GM12878 (cell line): ENCODE results near the gene SCG3. TPM values are rescaled to one million over a fixed set of nuclear protein-coding genes. Genes with fewer than 3 reads are reported as not detected.

ENCODE experiments used
- ATF7 ChIP-seq: fragments of 450-650 bp; IDR thresholded peaks from 2 replicates; pipeline ENCODE4 v1.6.1; 2016; ENCODE audit warnings: low read depth, mild to moderate bottlenecking
- BACH1 ChIP-seq: fragments of 450-650 bp; IDR thresholded peaks from 2 replicates; pipeline ENCODE4 v1.6.1; 2017; ENCODE audit warnings: mild to moderate bottlenecking, borderline replicate concordance
- BMI1 ChIP-seq: fragments of 450-650 bp; IDR thresholded peaks from 2 replicates; pipeline ENCODE4 v1.6.1; 2016; ENCODE audit warnings: mild to moderate bottlenecking, moderate library complexity, borderline replicate concordance
- CHD2 ChIP-seq: IDR thresholded peaks from 2 replicates; pipeline ENCODE4 v1.6.1; 2011; ENCODE audit warnings: low read depth, low read length, improper control_type of control experiment, borderline replicate concordance
- ETV6 ChIP-seq, 2 experiments: fragments of 450-650 bp in 1 of 2; IDR thresholded peaks in 1 of 2; conservative IDR thresholded peaks in 1 of 2; 2 replicates each; pipeline ENCODE4 v1.6.1; 2014; ENCODE audit warnings: antibody characterized with exemption in 1 of 2, borderline replicate concordance in 1 of 2, low read depth in 1 of 2, mild to moderate bottlenecking in 1 of 2, moderate library complexity in 1 of 2
- FOXK2 ChIP-seq: fragments of 450-650 bp; IDR thresholded peaks from 2 replicates; pipeline ENCODE4 v1.6.1; 2017; ENCODE audit warnings: mild to moderate bottlenecking, moderate library complexity
- FOXM1 ChIP-seq: IDR thresholded peaks from 2 replicates; pipeline ENCODE4 v1.6.1; 2012; ENCODE audit warnings: low read depth, mild to moderate bottlenecking, inconsistent platforms, low read length, moderate library complexity
- KDM1A ChIP-seq: fragments of 200-600 bp; sonication (generic); IDR thresholded peaks from 2 replicates; pipeline ENCODE4 v1.6.1; 2016; ENCODE audit warnings: borderline replicate concordance
- LARP7 ChIP-seq: fragments of 450-650 bp; IDR thresholded peaks from 2 replicates; pipeline ENCODE4 v1.6.1; 2017; ENCODE audit warnings: mild to moderate bottlenecking
- MYC ChIP-seq: IDR thresholded peaks from 2 replicates; pipeline ENCODE4 v1.6.1; 2011; ENCODE audit warnings: mild to moderate bottlenecking, low read length, moderate library complexity, inconsistent platforms; ENCODE audit not compliant: insufficient read depth, insufficient replicate concordance, insufficient read length, severe bottlenecking
- NRF1 ChIP-seq: conservative IDR thresholded peaks from 2 replicates; pipeline ENCODE4 v1.6.1; 2011; ENCODE audit warnings: mild to moderate bottlenecking, low read depth, low read length, improper control_type of control experiment
- PAX8 ChIP-seq: fragments of 450-650 bp; IDR thresholded peaks from 2 replicates; pipeline ENCODE4 v1.6.1; 2017; ENCODE audit warnings: mild to moderate bottlenecking, moderate library complexity
- POLR2A ChIP-seq: IDR thresholded peaks from 2 replicates; pipeline ENCODE4 v1.6.1; 2011; ENCODE audit warnings: low read depth, mild to moderate bottlenecking, low read length
- RB1 ChIP-seq: fragments of 450-650 bp; formaldehyde crosslinking; IDR thresholded peaks from 2 replicates; pipeline ENCODE4 v1.6.1; 2017; ENCODE audit warnings: mild to moderate bottlenecking, borderline replicate concordance
- RFX5 ChIP-seq: IDR thresholded peaks from 2 replicates; pipeline ENCODE4 v1.6.1; 2011; ENCODE audit warnings: low read depth, low read length, improper control_type of control experiment
- RUNX3 ChIP-seq: IDR thresholded peaks from 2 replicates; pipeline ENCODE4 v1.6.1; 2012; ENCODE audit warnings: low read length, inconsistent platforms
- SMARCA5 ChIP-seq: fragments of 450-650 bp; IDR thresholded peaks from 2 replicates; pipeline ENCODE4 v1.6.1; 2017; ENCODE audit warnings: mild to moderate bottlenecking
- TAF1 ChIP-seq: IDR thresholded peaks from 2 replicates; pipeline ENCODE4 v1.6.1; 2011; ENCODE audit warnings: mild to moderate bottlenecking, low read depth, low read length, borderline replicate concordance
- ZNF207 ChIP-seq: fragments of 450-650 bp; IDR thresholded peaks from 2 replicates; pipeline ENCODE4 v1.6.1; 2014; ENCODE audit warnings: antibody characterized with exemption, mild to moderate bottlenecking, borderline replicate concordance
- ZNF217 ChIP-seq: fragments of 450-650 bp; IDR thresholded peaks from 2 replicates; pipeline ENCODE4 v1.6.1; 2017; ENCODE audit warnings: antibody characterized with exemption, mild to moderate bottlenecking
- polyA plus RNA-seq, 11 experiments: library from polyadenylated mRNA; depleted of rRNA in 4 of 11; unstranded in 6 of 11; stranded (reverse) in 5 of 11; fragments of >200 nt; fragmentation: Nextera tagmentation in 4 of 11; fragmentation: Illumina TruSeq in 1 of 11; extraction: Ambion mirVana in 4 of 11; extraction: Trizol in 1 of 11; gene quantifications; 1 replicate in 1 of 11; 2 replicates in 10 of 11; pipeline versions ENCODE4 v1.2.1 to v1.2.3, GENCODE V29; 2011 to 2016; ENCODE audit warnings: inconsistent platforms in 2 of 11, missing spikeins in 2 of 11, low read depth in 1 of 11
- total RNA-seq, 4 experiments: library from RNA; depleted of rRNA in 3 of 4; stranded (reverse); fragments of >200 nt in 3 of 4; fragmentation: Illumina TruSeq in 1 of 4; extraction: Trizol in 1 of 4; gene quantifications; 2 replicates each; pipeline versions ENCODE4 v1.2.1 to v1.2.3, GENCODE V29; 2013 to 2021
- TF ChIP-seq, protein P1 (sequence below): fragments of 450-650 bp; IDR thresholded peaks from 2 replicates; pipeline ENCODE4 v1.6.1; 2017; ENCODE audit warnings: antibody characterized with exemption, mild to moderate bottlenecking, moderate library complexity
- TF ChIP-seq, protein P2 (sequence below): IDR thresholded peaks from 2 replicates; pipeline ENCODE4 v1.6.1; 2011; ENCODE audit warnings: borderline replicate concordance, low read depth, mild to moderate bottlenecking, moderate library complexity, low read length; ENCODE audit not compliant: insufficient read depth, poor library complexity, severe bottlenecking
- TF ChIP-seq, protein P3 (sequence below): fragments of 450-650 bp; IDR thresholded peaks from 2 replicates; pipeline ENCODE4 v1.6.1; 2017; ENCODE audit warnings: mild to moderate bottlenecking, moderate library complexity

SCG3 gene
- total and polyA plus RNA-seq, 10 of the 15 experiments (the other 5 are each of a cell fraction or from before 2014, with no cell fraction given) = 0.03 to 0.15 (median 0.04) TPM; not detected in 7

DNA sequence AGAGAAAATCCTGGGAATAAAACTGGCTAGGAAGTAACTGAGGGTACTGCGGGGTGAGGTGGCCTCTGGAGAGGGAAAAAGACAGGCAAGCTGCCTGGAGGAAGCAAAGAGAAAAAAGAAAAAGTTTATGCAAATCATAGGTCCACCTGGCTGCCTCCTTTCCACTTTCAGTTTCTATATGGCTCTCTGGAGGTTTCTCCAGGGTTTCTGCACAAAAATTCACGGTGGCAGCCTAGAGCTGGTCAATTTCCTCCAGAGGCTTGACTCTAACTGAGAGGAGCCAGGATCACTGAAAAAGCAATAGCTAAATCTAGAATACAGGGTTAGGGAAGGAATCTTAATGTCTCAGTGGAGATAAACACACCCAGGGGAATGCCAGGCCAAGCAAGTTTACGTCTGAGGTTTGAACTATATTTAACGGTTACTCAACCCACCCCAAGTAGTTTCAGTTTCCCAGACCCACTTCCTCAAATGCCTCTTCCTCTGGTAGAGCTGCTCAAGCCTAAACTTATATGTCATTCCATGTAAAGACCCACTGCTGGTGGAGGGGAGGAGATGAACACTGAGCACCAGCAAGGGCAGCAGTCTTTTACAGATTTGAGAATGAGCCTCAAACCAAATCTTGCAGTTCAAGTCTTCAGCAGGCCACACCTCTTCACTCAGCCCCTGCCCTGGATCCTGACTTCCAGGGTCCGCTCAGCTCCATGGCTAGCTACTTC lies 50.4 kb downstream of the SCG3 start (continued):
- TF ChIP-seq TAF1 (0 out of 2 replicates have a peak, but pooled peaks have one; percentile 36), PAX8 (no peak), BMI1 (peak; percentile 62; the same call in 1 of the 2 replicates), RFX5 (no peak), CHD2 (0 out of 2 replicates have a peak, but pooled peaks have one; percentile 5), POLR2A (0 out of 2 replicates have a peak, but pooled peaks have one; percentile 38), RB1 (no peak), BACH1 (no peak; the same call in 1 of the 2 replicates), SMARCA5 (peak; percentile 55; the same call in 1 of the 2 replicates), ATF7 (peak; percentile 83), ZNF217 (peak; percentile 73; the same call in 1 of the 2 replicates), ZNF207 (0 out of 2 replicates have a peak, but pooled peaks have one; percentile 72), NRF1 (no peak), FOXM1 (peak; percentile 88), MYC (no peak), FOXK2 (no peak), LARP7 (no peak), KDM1A (no peak), ETV6 (conservative IDR thresholded peaks at IDR 0.05 in 1 of 2, IDR thresholded peaks at IDR 0.05 in 1 of 2; ENCODE audit: borderline replicate concordance in 1 of 2, low read depth in 1 of 2) (peak in 1 of 2 experiments; percentile 97; a peak in 2 of 4 replicates), RUNX3 (peak; percentile 95)
- TF ChIP-seq, protein P1, sequence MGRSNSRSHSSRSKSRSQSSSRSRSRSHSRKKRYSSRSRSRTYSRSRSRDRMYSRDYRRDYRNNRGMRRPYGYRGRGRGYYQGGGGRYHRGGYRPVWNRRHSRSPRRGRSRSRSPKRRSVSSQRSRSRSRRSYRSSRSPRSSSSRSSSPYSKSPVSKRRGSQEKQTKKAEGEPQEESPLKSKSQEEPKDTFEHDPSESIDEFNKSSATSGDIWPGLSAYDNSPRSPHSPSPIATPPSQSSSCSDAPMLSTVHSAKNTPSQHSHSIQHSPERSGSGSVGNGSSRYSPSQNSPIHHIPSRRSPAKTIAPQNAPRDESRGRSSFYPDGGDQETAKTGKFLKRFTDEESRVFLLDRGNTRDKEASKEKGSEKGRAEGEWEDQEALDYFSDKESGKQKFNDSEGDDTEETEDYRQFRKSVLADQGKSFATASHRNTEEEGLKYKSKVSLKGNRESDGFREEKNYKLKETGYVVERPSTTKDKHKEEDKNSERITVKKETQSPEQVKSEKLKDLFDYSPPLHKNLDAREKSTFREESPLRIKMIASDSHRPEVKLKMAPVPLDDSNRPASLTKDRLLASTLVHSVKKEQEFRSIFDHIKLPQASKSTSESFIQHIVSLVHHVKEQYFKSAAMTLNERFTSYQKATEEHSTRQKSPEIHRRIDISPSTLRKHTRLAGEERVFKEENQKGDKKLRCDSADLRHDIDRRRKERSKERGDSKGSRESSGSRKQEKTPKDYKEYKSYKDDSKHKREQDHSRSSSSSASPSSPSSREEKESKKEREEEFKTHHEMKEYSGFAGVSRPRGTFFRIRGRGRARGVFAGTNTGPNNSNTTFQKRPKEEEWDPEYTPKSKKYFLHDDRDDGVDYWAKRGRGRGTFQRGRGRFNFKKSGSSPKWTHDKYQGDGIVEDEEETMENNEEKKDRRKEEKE = no peak
- TF ChIP-seq, protein P2, sequence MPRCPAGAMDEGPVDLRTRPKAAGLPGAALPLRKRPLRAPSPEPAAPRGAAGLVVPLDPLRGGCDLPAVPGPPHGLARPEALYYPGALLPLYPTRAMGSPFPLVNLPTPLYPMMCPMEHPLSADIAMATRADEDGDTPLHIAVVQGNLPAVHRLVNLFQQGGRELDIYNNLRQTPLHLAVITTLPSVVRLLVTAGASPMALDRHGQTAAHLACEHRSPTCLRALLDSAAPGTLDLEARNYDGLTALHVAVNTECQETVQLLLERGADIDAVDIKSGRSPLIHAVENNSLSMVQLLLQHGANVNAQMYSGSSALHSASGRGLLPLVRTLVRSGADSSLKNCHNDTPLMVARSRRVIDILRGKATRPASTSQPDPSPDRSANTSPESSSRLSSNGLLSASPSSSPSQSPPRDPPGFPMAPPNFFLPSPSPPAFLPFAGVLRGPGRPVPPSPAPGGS = peak; percentile 82
- TF ChIP-seq, protein P3, sequence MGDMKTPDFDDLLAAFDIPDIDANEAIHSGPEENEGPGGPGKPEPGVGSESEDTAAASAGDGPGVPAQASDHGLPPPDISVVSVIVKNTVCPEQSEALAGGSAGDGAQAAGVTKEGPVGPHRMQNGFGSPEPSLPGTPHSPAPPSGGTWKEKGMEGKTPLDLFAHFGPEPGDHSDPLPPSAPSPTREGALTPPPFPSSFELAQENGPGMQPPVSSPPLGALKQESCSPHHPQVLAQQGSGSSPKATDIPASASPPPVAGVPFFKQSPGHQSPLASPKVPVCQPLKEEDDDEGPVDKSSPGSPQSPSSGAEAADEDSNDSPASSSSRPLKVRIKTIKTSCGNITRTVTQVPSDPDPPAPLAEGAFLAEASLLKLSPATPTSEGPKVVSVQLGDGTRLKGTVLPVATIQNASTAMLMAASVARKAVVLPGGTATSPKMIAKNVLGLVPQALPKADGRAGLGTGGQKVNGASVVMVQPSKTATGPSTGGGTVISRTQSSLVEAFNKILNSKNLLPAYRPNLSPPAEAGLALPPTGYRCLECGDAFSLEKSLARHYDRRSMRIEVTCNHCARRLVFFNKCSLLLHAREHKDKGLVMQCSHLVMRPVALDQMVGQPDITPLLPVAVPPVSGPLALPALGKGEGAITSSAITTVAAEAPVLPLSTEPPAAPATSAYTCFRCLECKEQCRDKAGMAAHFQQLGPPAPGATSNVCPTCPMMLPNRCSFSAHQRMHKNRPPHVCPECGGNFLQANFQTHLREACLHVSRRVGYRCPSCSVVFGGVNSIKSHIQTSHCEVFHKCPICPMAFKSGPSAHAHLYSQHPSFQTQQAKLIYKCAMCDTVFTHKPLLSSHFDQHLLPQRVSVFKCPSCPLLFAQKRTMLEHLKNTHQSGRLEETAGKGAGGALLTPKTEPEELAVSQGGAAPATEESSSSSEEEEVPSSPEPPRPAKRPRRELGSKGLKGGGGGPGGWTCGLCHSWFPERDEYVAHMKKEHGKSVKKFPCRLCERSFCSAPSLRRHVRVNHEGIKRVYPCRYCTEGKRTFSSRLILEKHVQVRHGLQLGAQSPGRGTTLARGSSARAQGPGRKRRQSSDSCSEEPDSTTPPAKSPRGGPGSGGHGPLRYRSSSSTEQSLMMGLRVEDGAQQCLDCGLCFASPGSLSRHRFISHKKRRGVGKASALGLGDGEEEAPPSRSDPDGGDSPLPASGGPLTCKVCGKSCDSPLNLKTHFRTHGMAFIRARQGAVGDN = no peak
